ENCODE data around the gene SNAI1. TPM values are rescaled to one million over a fixed set of nuclear protein-coding genes. Genes with fewer than 3 reads are reported as not detected.

SNAI1 gene
- total and polyA plus RNA-seq, 2 donors (not counting 1 experiment from before 2014, with no cell fraction given), result 0.66 to 1.4 TPM

DNA sequence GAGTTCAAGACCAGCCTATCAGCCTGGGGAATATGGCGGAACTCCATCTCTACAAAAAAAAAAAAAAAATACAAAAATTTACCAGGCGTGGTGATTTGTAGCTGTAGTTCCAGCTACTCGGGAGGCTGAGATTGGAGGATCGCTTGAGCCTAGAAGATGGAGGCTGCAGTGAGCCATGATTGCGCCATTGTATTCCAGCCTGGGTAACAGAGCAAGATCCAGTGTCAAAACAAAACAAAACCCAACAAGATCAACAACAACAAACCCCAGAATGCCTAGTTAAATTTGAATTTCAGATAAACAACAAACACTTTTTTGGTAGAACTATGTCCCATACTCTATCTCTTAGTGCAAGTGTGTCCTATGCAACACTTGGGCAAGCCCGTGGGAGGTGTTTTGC is 39.9 kb downstream of the SNAI1 start:
- Histone ChIP-seq H3K79me2 (ENCODE audit: control insufficient read depth, insufficient read depth, low read length) (no peaks in the 10 kb centered on the region), H2AFZ (ENCODE audit: low read length) (no peak overlapping the region), H3K4me3 (replicated peaks in 1 of 4; ENCODE audit: control extremely low read depth in 1 of 4, insufficient read depth in 1 of 4, low read depth in 3 of 4, low read length in 4 of 4) (no peak overlapping the region), H3K4me2 (ENCODE audit: extremely low read depth, insufficient read depth, low read length) (no peak overlapping the region), H3K27me3 (ENCODE audit: control insufficient read depth, insufficient read depth, low read length) (no peaks in the 10 kb centered on the region), H3K9me3 (ENCODE audit: control insufficient read depth, insufficient read depth, low read depth, low read length) (no peaks in the 10 kb centered on the region), H3K4me1 (ENCODE audit: control insufficient read depth, extremely low read depth, insufficient read depth, low read length) (peaks cover 5% of the 10 kb centered on the region), H3K9ac (ENCODE audit: insufficient read depth, low read length) (no peak overlapping the region), H3K27ac (ENCODE audit: insufficient read depth, low read length) (no peak overlapping the region), H4K20me1 (ENCODE audit: control insufficient read depth, extremely low read depth, insufficient read depth, low read length) (no peaks in the 10 kb centered on the region), H3K36me3 (ENCODE audit: control insufficient read depth, insufficient read depth, low read length) (no peaks in the 10 kb centered on the region)
- no peak for DNase-seq (ENCODE audit: low read depth in 2 of 2)
- TF ChIP-seq EZH2 (IDR thresholded peaks at IDR 0.05; ENCODE audit: low read length, missing control alignments), result no peak
- TF ChIP-seq, protein P1, sequence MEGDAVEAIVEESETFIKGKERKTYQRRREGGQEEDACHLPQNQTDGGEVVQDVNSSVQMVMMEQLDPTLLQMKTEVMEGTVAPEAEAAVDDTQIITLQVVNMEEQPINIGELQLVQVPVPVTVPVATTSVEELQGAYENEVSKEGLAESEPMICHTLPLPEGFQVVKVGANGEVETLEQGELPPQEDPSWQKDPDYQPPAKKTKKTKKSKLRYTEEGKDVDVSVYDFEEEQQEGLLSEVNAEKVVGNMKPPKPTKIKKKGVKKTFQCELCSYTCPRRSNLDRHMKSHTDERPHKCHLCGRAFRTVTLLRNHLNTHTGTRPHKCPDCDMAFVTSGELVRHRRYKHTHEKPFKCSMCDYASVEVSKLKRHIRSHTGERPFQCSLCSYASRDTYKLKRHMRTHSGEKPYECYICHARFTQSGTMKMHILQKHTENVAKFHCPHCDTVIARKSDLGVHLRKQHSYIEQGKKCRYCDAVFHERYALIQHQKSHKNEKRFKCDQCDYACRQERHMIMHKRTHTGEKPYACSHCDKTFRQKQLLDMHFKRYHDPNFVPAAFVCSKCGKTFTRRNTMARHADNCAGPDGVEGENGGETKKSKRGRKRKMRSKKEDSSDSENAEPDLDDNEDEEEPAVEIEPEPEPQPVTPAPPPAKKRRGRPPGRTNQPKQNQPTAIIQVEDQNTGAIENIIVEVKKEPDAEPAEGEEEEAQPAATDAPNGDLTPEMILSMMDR (conservative IDR thresholded peaks at IDR 0.05 in 1 of 2, IDR thresholded peaks at IDR 0.05 in 1 of 2; ENCODE audit: low read depth in 1 of 2, low read length in 2 of 2), result no peak

DNA sequence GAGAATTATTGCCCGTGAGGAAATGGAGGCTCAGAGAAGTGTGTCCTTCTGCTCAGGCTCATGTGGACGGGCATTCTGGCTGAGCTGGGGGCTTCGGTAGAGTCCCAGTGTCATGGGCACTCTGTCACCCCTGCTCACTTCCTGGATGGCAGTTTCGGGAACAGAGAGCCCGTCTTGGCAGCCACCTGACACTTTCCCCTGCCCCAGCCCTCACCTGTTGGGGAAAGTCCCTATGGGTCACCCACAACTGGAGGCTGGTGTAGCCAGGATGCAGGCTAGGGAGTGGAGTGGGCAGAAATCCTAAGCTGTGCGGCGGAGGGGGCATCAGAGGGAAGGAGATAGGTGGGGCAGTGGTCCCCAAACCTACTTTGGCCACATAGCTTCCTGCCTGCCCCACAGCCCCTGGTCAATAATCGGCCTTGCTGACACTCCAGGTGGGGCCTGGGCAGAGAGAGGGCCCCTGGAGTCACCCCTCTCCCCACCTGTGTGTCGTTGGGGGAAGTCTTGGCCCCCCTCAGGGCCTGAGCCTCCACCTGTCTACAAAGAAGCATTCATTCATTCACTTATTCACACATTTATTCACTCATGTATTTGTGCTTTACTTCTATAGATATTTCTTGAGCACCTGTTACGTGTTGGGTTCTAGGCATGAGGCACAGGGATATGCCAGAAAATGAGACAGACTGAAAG is 40.5 kb downstream of the SNAI1 start:
- TF ChIP-seq EZH2 (IDR thresholded peaks at IDR 0.05; ENCODE audit: low read length, missing control alignments), result no peak
- TF ChIP-seq, protein P1 (conservative IDR thresholded peaks at IDR 0.05 in 1 of 2, IDR thresholded peaks at IDR 0.05 in 1 of 2; ENCODE audit: low read depth in 1 of 2, low read length in 2 of 2), result no peak
- Histone ChIP-seq H4K20me1 (ENCODE audit: control insufficient read depth, extremely low read depth, insufficient read depth, low read length) (no peaks in the 10 kb centered on the region), H3K9me3 (ENCODE audit: control insufficient read depth, insufficient read depth, low read depth, low read length) (no peaks in the 10 kb centered on the region), H3K27me3 (ENCODE audit: control insufficient read depth, insufficient read depth, low read length) (no peaks in the 10 kb centered on the region), H3K4me1 (ENCODE audit: control insufficient read depth, extremely low read depth, insufficient read depth, low read length) (peaks cover 8% of the 10 kb centered on the region), H2AFZ (ENCODE audit: low read length) (no peak overlapping the region), H3K36me3 (ENCODE audit: control insufficient read depth, insufficient read depth, low read length) (no peaks in the 10 kb centered on the region), H3K79me2 (ENCODE audit: control insufficient read depth, insufficient read depth, low read length) (no peaks in the 10 kb centered on the region), H3K4me2 (ENCODE audit: extremely low read depth, insufficient read depth, low read length) (no peak overlapping the region), H3K4me3 (replicated peaks in 1 of 4; ENCODE audit: control extremely low read depth in 1 of 4, insufficient read depth in 1 of 4, low read depth in 3 of 4, low read length in 4 of 4) (no peak overlapping the region), H3K9ac (ENCODE audit: insufficient read depth, low read length) (no peak overlapping the region), H3K27ac (ENCODE audit: insufficient read depth, low read length) (no peak overlapping the region)
- no peak for DNase-seq (ENCODE audit: low read depth in 2 of 2)

DNA sequence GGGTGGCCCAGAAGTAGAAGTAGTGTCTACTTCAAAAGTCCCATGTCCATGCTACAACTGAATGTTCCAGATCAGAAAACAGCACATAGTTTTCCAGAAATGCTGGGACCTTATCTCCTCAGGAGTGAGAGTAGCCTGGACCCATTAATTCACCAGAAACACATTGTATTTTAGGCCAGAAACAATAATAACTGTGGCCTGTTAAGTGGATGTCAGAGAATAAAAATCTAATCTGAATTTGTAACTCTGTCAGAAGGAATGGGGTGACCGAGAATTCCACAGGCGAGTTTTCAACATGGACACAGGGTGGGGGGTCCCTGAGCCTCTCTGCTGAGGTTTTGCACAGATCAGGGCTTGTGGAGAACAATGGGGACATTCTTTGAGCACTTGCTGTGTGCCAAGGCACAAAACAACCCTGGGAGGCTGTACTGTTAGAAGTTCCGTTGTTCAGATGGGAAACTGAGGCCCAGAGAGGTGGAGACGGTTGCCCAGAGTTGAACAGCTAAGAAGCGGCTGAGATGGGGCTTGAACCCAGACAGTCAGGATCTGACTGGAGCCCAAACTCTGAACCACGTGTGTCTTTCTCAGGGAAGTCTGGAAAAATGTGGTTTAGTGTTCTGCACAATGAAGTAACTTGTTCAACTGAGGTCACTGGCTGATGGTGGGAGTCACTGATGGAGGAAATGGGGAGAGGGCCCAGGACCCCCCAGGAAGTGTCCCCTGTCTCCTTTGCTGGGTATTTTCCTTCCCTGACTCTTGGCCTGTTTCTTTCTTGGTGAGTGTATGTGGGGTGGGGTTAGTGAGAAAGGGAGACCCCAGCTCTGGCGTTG is 44.2 kb downstream of the SNAI1 start:
- Histone ChIP-seq H2AFZ (ENCODE audit: low read length) (no peak overlapping the region), H4K20me1 (ENCODE audit: control insufficient read depth, extremely low read depth, insufficient read depth, low read length) (no peaks in the 10 kb centered on the region), H3K9me3 (ENCODE audit: control insufficient read depth, insufficient read depth, low read depth, low read length) (no peaks in the 10 kb centered on the region), H3K4me3 (replicated peaks in 1 of 4; ENCODE audit: control extremely low read depth in 1 of 4, insufficient read depth in 1 of 4, low read depth in 3 of 4, low read length in 4 of 4) (no peak overlapping the region), H3K27ac (ENCODE audit: insufficient read depth, low read length) (no peak overlapping the region), H3K27me3 (ENCODE audit: control insufficient read depth, insufficient read depth, low read length) (no peaks in the 10 kb centered on the region), H3K4me1 (ENCODE audit: control insufficient read depth, extremely low read depth, insufficient read depth, low read length) (peaks cover 21% of the 10 kb centered on the region), H3K36me3 (ENCODE audit: control insufficient read depth, insufficient read depth, low read length) (no peaks in the 10 kb centered on the region), H3K9ac (ENCODE audit: insufficient read depth, low read length) (no peak overlapping the region), H3K4me2 (ENCODE audit: extremely low read depth, insufficient read depth, low read length) (no peak overlapping the region), H3K79me2 (ENCODE audit: control insufficient read depth, insufficient read depth, low read length) (no peaks in the 10 kb centered on the region)
- TF ChIP-seq, protein P1 (conservative IDR thresholded peaks at IDR 0.05 in 1 of 2, IDR thresholded peaks at IDR 0.05 in 1 of 2; ENCODE audit: low read depth in 1 of 2, low read length in 2 of 2), result no peak
- TF ChIP-seq EZH2 (IDR thresholded peaks at IDR 0.05; ENCODE audit: low read length, missing control alignments), result no peak
- DNase-seq (ENCODE audit: low read depth in 2 of 2), result peak in 1 of 2 donors; percentile 66
